Karpas-422 (cell line): ENCODE measurements around the gene TTR. TPM values are rescaled to one million over a fixed set of nuclear protein-coding genes. Genes with fewer than 3 reads are reported as not detected.

Experiments used
- DNase-seq: peaks from one replicate; pipeline ENCODE4 v3.0.0-alpha.2; 2015
- H2AFZ ChIP-seq: fragments of 200-600 bp; sonication (generic); 2 replicates; pipeline ENCODE4 v1.6.1; 2014; ENCODE audit warnings: antibody characterized with exemption, low read length, mixed read lengths
- H3K27ac ChIP-seq: fragments of 200-600 bp; sonication (generic); 2 replicates; pipeline ENCODE4 v1.5.1; 2014; ENCODE audit warnings: mild to moderate bottlenecking, low read length, moderate library complexity
- H3K27me3 ChIP-seq: fragments of 200-600 bp; sonication (generic); 2 replicates; pipeline ENCODE4 v1.6.1; 2014; ENCODE audit warnings: low read length, mixed read lengths
- H3K36me3 ChIP-seq: fragments of 200-600 bp; sonication (generic); 2 replicates; pipeline ENCODE4 v1.6.1; 2014; ENCODE audit warnings: low read length, mixed read lengths; ENCODE audit not compliant: insufficient read depth
- H3K4me1 ChIP-seq: fragments of 200-600 bp; sonication (generic); 2 replicates; pipeline ENCODE4 v1.6.1; 2014; ENCODE audit warnings: mild to moderate bottlenecking, low read length, mixed read lengths
- H3K4me2 ChIP-seq: fragments of 200-600 bp; sonication (generic); 2 replicates; pipeline ENCODE4 v1.6.1; 2014; ENCODE audit warnings: low read length, low read depth, mild to moderate bottlenecking; ENCODE audit not compliant: poor library complexity, severe bottlenecking
- H3K4me3 ChIP-seq: fragments of 200-600 bp; sonication (generic); 2 replicates; pipeline ENCODE4 v1.5.1; 2014; ENCODE audit warnings: mild to moderate bottlenecking, antibody characterized with exemption, low read length, mixed read lengths
- H3K79me2 ChIP-seq: fragments of 200-600 bp; sonication (generic); 2 replicates; pipeline ENCODE4 v1.6.1; 2014; ENCODE audit warnings: mild to moderate bottlenecking, low read length, mixed read lengths
- H3K9ac ChIP-seq: fragments of 200-600 bp; sonication (generic); 2 replicates; pipeline ENCODE4 v1.6.0; 2014; ENCODE audit warnings: low read length
- H3K9me2 ChIP-seq: fragments of 200-600 bp; sonication (generic), shearing (Covaris generic); replicated peaks from 2 replicates; pipeline ENCODE4 v1.6.0; 2014; ENCODE audit warnings: mild to moderate bottlenecking, low read length, moderate library complexity; ENCODE audit not compliant: insufficient read depth
- H3K9me3 ChIP-seq: fragments of 300-700, 200-600 bp; sonication (generic); 2 replicates; pipeline ENCODE4 v1.6.1; 2014; ENCODE audit warnings: low read length, mixed read lengths
- H4K20me1 ChIP-seq: fragments of 200-600 bp; sonication (generic); 2 replicates; pipeline ENCODE4 v1.6.1; 2014; ENCODE audit warnings: mild to moderate bottlenecking, antibody characterized with exemption, low read length, low read depth; ENCODE audit not compliant: insufficient read depth
- total RNA-seq: library from RNA; depleted of rRNA; stranded (reverse); fragments of >200 nt; shearing (Covaris generic); gene quantifications from 2 replicates; pipeline ENCODE4 v1.2.3, GENCODE V29; 2014; ENCODE audit warnings: low replicate concordance

The TTR gene
- total RNA-seq, 1 experiment from 2014 or later = not detected

DNA sequence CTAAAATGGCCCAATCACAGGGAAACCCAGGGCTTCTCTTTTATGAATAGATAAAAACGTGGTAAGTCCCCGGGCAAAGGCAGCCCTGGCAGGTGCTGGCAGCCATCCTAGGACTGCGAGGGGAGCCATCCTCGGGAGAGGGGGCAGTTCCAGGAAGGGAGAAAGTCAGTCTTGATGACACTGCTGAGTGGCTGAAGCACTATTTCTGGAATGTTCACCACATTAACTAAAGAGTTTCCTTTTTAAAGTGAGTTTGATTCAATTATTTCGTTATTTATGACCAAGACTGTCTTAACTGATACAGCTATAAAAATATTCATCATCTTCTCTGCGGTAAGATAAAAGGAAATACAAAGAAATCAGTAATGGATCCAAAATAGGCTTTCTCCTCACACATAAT, 20.4 kb downstream of the TTR start:
- Histone ChIP-seq H3K36me3 (no peaks in the 10 kb centered on the region), H3K79me2 (no peaks in the 10 kb centered on the region), H3K27ac (no peak overlapping the region), H3K9ac (no peak overlapping the region), H3K4me3 (no peak overlapping the region), H3K9me3 (no peaks in the 10 kb centered on the region), H3K4me2 (no peak overlapping the region), H2AFZ (no peak overlapping the region), H4K20me1 (no peaks in the 10 kb centered on the region), H3K9me2 (no peaks in the 10 kb centered on the region), H3K4me1 (no peaks in the 10 kb centered on the region), H3K27me3 (no peaks in the 10 kb centered on the region)
- DNase-seq = no peak

DNA sequence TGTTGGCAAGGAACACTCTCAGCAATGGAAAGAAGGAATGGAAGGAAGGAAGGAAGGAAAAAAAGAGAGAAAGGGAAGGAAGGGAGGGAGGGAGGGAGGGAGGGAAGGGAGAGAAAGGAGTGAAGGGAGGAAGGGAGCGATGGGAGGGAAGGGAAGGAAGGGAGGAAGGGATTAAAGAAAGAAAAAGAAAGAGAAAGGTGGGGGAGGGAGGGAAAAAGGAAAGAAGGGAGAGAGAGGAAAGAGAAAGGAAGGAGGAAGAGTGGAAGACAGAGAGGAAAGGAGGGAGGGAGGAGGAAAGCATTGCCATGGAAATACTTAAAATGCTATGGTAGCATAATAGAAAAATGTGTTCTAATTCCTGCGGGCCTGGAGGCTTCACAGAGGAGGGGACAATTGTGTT, 22.4 kb downstream of the TTR start:
- Histone ChIP-seq H3K4me2 (no peak overlapping the region), H4K20me1 (no peaks in the 10 kb centered on the region), H3K4me3 (no peak overlapping the region), H3K9me3 (no peaks in the 10 kb centered on the region), H3K79me2 (no peaks in the 10 kb centered on the region), H3K27ac (no peak overlapping the region), H3K4me1 (peaks cover 3% of the 10 kb centered on the region; the same call in 1 of the 2 replicates), H3K27me3 (no peaks in the 10 kb centered on the region), H3K9me2 (no peaks in the 10 kb centered on the region), H3K9ac (no peak overlapping the region), H3K36me3 (no peaks in the 10 kb centered on the region), H2AFZ (no peak overlapping the region)
- DNase-seq = no peak

DNA sequence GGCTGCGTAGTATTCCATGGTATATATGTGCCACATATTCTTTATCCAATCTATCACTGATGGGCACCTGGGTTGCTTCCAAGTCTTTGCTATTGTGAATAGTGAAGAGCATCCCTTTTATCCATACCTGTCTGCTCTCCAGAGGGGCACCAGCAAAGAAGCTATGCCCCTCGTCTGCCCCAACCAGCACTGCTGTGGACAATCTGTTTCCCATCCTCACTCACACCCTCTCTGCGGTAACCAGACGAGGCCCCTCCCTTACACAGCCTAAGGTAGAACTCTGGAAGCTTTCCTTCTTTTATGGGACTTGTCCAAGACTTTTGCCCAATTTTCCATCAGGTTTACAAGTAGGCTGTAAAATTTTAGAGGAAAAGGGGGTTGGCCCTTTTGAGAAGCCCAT, 24.9 kb downstream of the TTR start:
- no peaks in the 10 kb centered on the region for H3K9me3 ChIP-seq
- DNase-seq = no peak

DNA sequence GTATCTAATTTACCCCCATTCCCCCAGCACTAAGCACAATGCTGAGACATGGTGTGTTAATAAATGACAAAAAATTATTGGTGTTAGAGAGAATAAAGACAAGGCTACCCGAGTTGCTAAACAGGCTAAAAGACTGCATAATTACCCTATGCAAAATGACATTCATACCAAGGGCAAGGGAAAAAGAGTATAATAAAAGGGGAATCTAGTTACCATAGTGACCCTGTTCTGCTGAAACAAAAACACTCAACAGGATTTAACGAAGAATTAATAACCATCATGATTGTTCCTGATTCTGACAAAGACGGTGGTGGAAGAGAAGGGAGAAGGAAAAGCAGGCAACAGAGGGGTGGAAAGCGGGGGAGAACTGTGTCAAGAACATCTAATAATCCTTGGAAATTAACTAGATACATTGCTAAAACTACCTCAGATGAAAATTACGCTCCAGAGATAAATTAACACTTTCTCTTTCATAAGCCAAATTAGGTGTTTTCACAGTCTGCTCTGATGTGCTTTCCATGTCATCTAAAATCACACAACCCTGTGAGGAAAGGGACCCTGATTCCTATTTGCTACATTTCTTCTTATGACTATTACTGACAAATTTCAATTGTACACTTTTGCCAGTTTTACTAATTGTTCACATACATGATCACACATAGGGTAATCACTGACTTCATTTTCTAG, 25.5 kb downstream of the TTR start:
- H3K4me2 ChIP-seq = no peak overlapping the region
- no peak overlapping the region for H3K4me3 ChIP-seq
- H3K9me2 ChIP-seq = no peaks in the 10 kb centered on the region
- H3K27ac ChIP-seq = no peak overlapping the region
- H3K27me3 ChIP-seq = no peaks in the 10 kb centered on the region
- H3K9ac ChIP-seq = no peak overlapping the region
- no peaks in the 10 kb centered on the region for H3K9me3 ChIP-seq
- no peaks in the 10 kb centered on the region for H3K36me3 ChIP-seq
- no peak for DNase-seq
- no peaks in the 10 kb centered on the region for H4K20me1 ChIP-seq
- no peaks in the 10 kb centered on the region for H3K79me2 ChIP-seq
- peaks cover 9% of the 10 kb centered on the region for H3K4me1 ChIP-seq
- no peak overlapping the region for H2AFZ ChIP-seq

More for the DNA sequence above, 24.9 kb downstream of the TTR start:
- Histone ChIP-seq H3K27me3 (no peaks in the 10 kb centered on the region), H3K9me2 (no peaks in the 10 kb centered on the region), H3K79me2 (no peaks in the 10 kb centered on the region), H3K4me1 (peaks cover 9% of the 10 kb centered on the region), H3K9ac (no peak overlapping the region), H4K20me1 (no peaks in the 10 kb centered on the region), H3K4me2 (no peak overlapping the region), H2AFZ (no peak overlapping the region), H3K27ac (no peak overlapping the region), H3K36me3 (no peaks in the 10 kb centered on the region), H3K4me3 (no peak overlapping the region)

DNA sequence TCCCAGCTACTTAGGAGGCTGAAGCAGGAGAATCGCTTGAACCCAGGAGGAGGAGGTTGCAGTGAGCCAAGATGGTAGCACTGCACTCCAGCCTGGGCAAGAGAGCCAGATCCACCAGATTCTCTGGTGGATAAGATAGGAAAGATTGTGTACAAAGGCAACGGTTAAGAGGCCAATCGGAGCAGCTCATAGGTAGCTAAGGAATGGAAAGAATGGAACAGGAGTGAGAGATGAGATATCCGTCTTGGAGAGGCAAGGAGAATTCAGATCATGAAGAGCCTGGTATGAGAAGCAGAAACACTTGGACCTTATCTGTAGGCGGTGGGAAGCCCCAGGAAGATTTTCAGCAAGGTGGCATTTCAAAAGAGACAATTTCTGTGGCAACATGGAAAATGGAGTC, 27.1 kb downstream of the TTR start:
- H3K4me3 ChIP-seq = no peak overlapping the region
- no peaks in the 10 kb centered on the region for H3K36me3 ChIP-seq
- H3K4me2 ChIP-seq = no peak overlapping the region
- no peaks in the 10 kb centered on the region for H4K20me1 ChIP-seq
- no peak overlapping the region for H2AFZ ChIP-seq
- H3K9ac ChIP-seq = no peak overlapping the region
- peaks cover 9% of the 10 kb centered on the region for H3K4me1 ChIP-seq
- no peaks in the 10 kb centered on the region for H3K27me3 ChIP-seq
- H3K9me2 ChIP-seq = no peaks in the 10 kb centered on the region
- no peaks in the 10 kb centered on the region for H3K9me3 ChIP-seq
- no peak for DNase-seq
- no peak overlapping the region for H3K27ac ChIP-seq
- no peaks in the 10 kb centered on the region for H3K79me2 ChIP-seq

DNA sequence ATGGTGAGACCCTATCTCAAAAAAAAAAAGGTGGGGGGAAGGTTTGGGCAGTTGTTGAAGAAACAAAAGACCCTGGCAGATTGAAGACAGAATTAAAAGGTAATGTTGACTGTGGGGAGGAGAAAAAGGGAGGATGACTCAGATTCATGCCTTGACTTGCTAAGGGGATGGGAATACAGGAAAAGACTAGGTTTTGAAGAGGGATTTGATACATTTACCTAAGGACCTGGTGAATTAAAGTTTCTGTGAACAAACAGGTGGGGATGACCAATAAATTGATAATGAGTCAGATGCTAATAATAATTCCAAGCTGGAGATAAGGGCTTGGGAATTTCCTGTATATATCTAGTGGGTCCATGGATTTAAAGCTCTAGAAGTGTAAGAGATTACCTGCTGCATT, 27.6 kb downstream of the TTR start:
- DNase-seq = no peak
- no peaks in the 10 kb centered on the region for H3K27me3 ChIP-seq

DNA sequence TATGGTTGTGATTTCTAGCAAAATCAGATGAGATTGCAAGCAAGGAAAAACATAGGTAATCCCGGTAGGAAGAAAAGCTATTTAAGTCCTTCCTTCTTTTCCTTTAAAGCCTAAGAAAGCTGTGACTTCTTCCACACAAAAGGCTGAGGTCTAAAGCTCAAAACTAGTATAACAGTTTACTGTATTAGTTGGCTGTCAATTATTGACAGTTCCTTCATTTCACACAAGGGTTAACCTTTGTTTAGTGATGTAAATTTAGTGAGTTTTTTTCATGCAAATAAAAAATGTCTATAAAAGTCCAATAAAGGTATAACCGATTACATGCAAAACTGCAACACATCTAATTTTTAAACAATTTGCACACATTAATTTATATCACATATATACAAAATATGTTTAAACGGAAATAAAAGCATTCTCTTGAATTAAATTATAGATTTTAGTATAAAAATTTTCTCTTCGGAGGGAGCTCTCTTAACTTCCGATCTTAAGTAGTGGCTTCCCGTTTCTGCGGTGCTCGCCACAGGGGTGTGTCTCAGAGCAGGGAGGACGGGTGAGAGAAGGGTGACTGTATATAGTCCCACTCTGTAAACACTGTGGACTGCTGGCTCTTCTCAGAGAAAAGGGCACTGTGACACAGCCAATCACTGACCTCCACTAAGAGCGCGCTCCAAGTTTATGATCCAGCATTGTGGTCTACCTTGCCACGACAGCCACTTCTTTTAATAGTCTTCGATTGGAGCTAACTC, 33.4 kb downstream of the TTR start:
- no peaks in the 10 kb centered on the region for H3K27me3 ChIP-seq
- no peaks in the 10 kb centered on the region for H3K79me2 ChIP-seq
- no peaks in the 10 kb centered on the region for H3K36me3 ChIP-seq
- no peak for DNase-seq
- no peaks in the 10 kb centered on the region for H3K9me3 ChIP-seq
- no peak overlapping the region for H2AFZ ChIP-seq
- peaks cover 10% of the 10 kb centered on the region for H3K4me1 ChIP-seq
- no peak overlapping the region for H3K4me2 ChIP-seq
- H4K20me1 ChIP-seq = no peaks in the 10 kb centered on the region
- no peak overlapping the region for H3K4me3 ChIP-seq
- no peak overlapping the region for H3K27ac ChIP-seq
- no peaks in the 10 kb centered on the region for H3K9me2 ChIP-seq
- H3K9ac ChIP-seq = no peak overlapping the region

More for the DNA sequence above, 27.6 kb downstream of the TTR start:
- Histone ChIP-seq H4K20me1 (no peaks in the 10 kb centered on the region), H2AFZ (no peak overlapping the region), H3K4me1 (peaks cover 9% of the 10 kb centered on the region), H3K4me2 (no peak overlapping the region), H3K27ac (no peak overlapping the region), H3K9ac (no peak overlapping the region), H3K79me2 (no peaks in the 10 kb centered on the region), H3K4me3 (no peak overlapping the region), H3K9me3 (no peaks in the 10 kb centered on the region), H3K9me2 (no peaks in the 10 kb centered on the region), H3K36me3 (no peaks in the 10 kb centered on the region)

DNA sequence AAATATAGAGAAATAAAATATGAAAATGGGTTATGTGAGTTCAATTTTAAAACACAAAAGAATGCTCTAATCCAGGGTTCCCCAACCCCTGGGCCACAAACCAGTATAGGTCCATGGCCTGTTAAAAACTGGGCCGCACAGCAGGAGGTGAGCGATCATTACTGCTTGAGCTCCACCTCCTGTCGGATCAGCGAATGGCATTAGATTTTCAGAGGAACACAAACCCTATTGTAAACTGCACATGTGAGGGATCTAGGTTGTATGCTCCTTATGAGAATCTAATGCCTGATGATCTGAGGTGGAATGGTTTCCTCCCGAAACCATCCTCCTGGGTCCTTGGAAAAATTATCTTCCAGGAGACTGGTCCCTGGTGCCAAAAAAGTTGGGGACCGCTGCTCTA, 34.7 kb downstream of the TTR start:
- H2AFZ ChIP-seq = no peak overlapping the region
- no peaks in the 10 kb centered on the region for H4K20me1 ChIP-seq
- H3K9me2 ChIP-seq = no peaks in the 10 kb centered on the region
- H3K4me1 ChIP-seq = peaks cover 13% of the 10 kb centered on the region
- DNase-seq = peak; percentile 81
- H3K27ac ChIP-seq = no peak overlapping the region
- H3K9ac ChIP-seq = no peak overlapping the region
- H3K9me3 ChIP-seq = no peaks in the 10 kb centered on the region
- no peak overlapping the region for H3K4me2 ChIP-seq
- H3K27me3 ChIP-seq = no peaks in the 10 kb centered on the region
- no peak overlapping the region for H3K4me3 ChIP-seq
- H3K36me3 ChIP-seq = no peaks in the 10 kb centered on the region
- H3K79me2 ChIP-seq = no peaks in the 10 kb centered on the region
